ENCODE measurements around the gene DDX24. TPM values are rescaled to one million over a fixed set of nuclear protein-coding genes. Genes with fewer than 3 reads are reported as not detected.

DDX24 gene
- total and polyA plus RNA-seq, 5 donors from 2014 or later, result 221 to 518 (median 257) TPM

DNA sequence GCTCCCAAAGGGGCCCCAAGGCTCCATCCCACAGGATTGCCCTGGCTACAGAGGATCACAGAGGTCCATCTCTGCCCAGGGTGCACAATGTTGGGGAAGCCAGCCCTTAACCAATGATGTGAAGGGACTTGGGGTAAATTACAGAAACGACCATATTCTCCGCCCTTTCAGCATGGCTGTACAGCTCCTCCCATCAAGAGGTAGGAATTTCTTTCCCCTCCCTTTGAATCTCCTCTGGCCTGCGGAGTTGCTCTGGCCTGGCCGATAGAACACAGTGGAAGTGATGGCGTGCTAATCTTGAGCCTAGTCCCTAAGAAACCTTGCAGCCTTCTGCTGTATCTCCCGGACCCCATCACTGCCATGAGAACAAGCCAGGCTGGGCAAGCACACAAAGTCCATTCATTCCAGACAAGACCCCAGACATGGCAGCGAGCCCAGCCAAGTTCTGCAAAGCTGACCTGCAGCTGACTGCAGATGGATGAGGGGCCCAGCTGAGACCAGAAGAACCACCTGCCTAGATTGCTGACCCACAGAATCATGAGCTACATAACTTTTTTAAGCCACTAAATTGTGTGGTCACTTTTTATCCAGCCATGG, 22.6 kb upstream of the DDX24 start:
- Mint-ChIP-seq H3K27me3 (no peaks in the 10 kb centered on the region), H3K4me3 (no peak overlapping the region), H3K9me3 (no peaks in the 10 kb centered on the region), H3K4me1 (peaks cover 0 to 2% (median 0%) of the 10 kb centered on the region in 4 donors), H3K27ac (no peak overlapping the region), H3K36me3 (peaks cover 3% of the 10 kb centered on the region)
- H3K27me3 ChIP-seq (ENCODE audit: control insufficient read depth, insufficient read depth, low read length), result no peaks in the 10 kb centered on the region
- H3K4me3 ChIP-seq (ENCODE audit: low read depth, low read length), result no peak overlapping the region
- ATAC-seq (ENCODE audit: low read depth in 2 of 2) (no peak), DNase-seq (no peak)
- H3K36me3 ChIP-seq (ENCODE audit: control insufficient read depth, insufficient read depth, low read length), result no peaks in the 10 kb centered on the region
- H3K9me3 ChIP-seq (ENCODE audit: control insufficient read depth in 2 of 2, low read length in 2 of 2), result no peaks in the 10 kb centered on the region
- no peak overlapping the region for H3K27ac ChIP-seq (ENCODE audit: insufficient read depth, low read length, poor library complexity, severe bottlenecking)
- no peaks in the 10 kb centered on the region for H3K4me1 ChIP-seq (ENCODE audit: control insufficient read depth, insufficient read depth, low read length, poor library complexity, severe bottlenecking)

DNA sequence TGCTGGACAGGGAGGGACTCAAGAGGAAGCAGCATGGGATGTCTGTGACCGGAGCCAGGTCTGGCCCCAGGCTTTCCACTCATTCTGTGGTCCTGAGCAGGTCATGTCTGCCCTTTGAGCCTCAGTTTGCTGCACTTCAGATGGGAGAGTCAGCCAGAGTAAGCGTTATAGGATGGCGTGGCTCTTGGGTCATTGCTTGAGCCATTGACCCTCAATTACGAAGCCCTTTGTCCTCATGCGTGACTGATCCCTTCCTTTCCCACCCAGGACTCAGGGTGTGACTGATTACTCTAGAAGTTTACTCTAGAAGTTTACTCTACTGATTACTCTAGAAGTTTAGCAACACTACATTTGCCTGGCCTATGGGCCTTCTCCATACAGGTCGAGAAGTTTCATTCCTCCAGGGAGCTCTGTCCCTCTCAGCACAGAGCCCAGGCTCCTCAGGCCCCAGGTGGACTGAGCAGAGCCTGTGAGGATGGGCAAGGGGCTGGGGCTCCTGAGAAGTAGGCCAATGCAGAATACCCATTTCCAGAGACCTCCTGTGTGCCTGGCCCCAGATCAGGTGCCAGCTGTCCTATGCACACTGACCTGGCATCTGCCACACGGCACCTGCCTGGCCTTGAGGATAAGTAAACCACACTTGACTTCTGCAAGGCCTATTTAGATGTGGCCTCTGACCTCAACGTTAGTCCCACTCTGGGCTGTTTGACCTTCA, 21.9 kb upstream of the DDX24 start:
- H3K4me3 Mint-ChIP-seq, result no peak overlapping the region
- no peaks in the 10 kb centered on the region for H3K9me3 Mint-ChIP-seq
- H3K27me3 ChIP-seq (ENCODE audit: control insufficient read depth, insufficient read depth, low read length), result no peaks in the 10 kb centered on the region
- DNase-seq (no peak), ATAC-seq (ENCODE audit: low read depth in 2 of 2) (no peak)
- no peaks in the 10 kb centered on the region for H3K9me3 ChIP-seq (ENCODE audit: control insufficient read depth in 2 of 2, low read length in 2 of 2)
- H3K27ac Mint-ChIP-seq, result peak overlapping the region in 1 of 3 donors; percentile 73
- no peaks in the 10 kb centered on the region for H3K27me3 Mint-ChIP-seq
- H3K36me3 Mint-ChIP-seq, result peaks cover 4% of the 10 kb centered on the region
- H3K4me3 ChIP-seq (ENCODE audit: low read depth, low read length), result no peak overlapping the region
- peaks cover 0 to 2% (median 0%) of the 10 kb centered on the region in 4 donors for H3K4me1 Mint-ChIP-seq
- no peaks in the 10 kb centered on the region for H3K36me3 ChIP-seq (ENCODE audit: control insufficient read depth, insufficient read depth, low read length)
- H3K4me1 ChIP-seq (ENCODE audit: control insufficient read depth, insufficient read depth, low read length, poor library complexity, severe bottlenecking), result no peaks in the 10 kb centered on the region
- H3K27ac ChIP-seq (ENCODE audit: insufficient read depth, low read length, poor library complexity, severe bottlenecking), result no peak overlapping the region

GRCh38 chr14:94101748-94102147, 20.7 kb upstream of the DDX24 start:
- Histone ChIP-seq H3K36me3 (ENCODE audit: control insufficient read depth, insufficient read depth, low read length) (no peaks in the 10 kb centered on the region), H3K27ac (ENCODE audit: insufficient read depth, low read length, poor library complexity, severe bottlenecking) (no peak overlapping the region), H3K9me3 (ENCODE audit: control insufficient read depth in 2 of 2, low read length in 2 of 2) (no peaks in the 10 kb centered on the region), H3K4me1 (ENCODE audit: control insufficient read depth, insufficient read depth, low read length, poor library complexity, severe bottlenecking) (no peaks in the 10 kb centered on the region), H3K27me3 (ENCODE audit: control insufficient read depth, insufficient read depth, low read length) (no peaks in the 10 kb centered on the region), H3K4me3 (ENCODE audit: low read depth, low read length) (no peak overlapping the region)
- peaks cover 4% of the 10 kb centered on the region for H3K36me3 Mint-ChIP-seq
- peaks cover 0 to 2% (median 0%) of the 10 kb centered on the region in 4 donors for H3K4me1 Mint-ChIP-seq
- H3K27me3 Mint-ChIP-seq, result no peaks in the 10 kb centered on the region
- H3K9me3 Mint-ChIP-seq, result no peaks in the 10 kb centered on the region
- no peak overlapping the region for H3K4me3 Mint-ChIP-seq
- no peak for ATAC-seq (ENCODE audit: low read depth in 2 of 2)
- H3K27ac Mint-ChIP-seq, result peak overlapping the region in 1 of 3 donors; percentile 35
- no peak for DNase-seq

DNA sequence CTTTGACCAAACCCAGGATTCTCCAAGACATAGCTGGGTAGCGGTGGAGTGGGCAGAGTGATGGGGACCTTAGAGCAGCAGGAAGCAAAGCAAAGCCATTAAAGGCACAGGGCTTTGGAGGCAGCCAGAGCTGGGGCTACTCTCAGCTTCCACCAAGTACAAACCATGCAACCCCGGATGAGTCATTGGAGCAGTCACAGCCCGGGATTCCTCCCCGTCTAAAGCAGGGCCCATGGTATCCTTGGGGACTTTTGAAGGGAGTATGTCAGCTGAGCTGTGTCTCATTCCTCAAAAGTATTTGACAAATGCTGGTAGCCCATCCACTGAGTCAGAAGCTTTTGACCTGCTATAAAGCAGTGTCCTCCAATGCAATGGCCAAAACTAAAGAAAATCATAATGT, 19.8 kb upstream of the DDX24 start:
- peaks cover 4% of the 10 kb centered on the region for H3K36me3 Mint-ChIP-seq
- H3K9me3 Mint-ChIP-seq, result no peaks in the 10 kb centered on the region
- no peak overlapping the region for H3K27ac ChIP-seq (ENCODE audit: insufficient read depth, low read length, poor library complexity, severe bottlenecking)
- H3K27ac Mint-ChIP-seq, result no peak overlapping the region
- no peaks in the 10 kb centered on the region for H3K27me3 ChIP-seq (ENCODE audit: control insufficient read depth, insufficient read depth, low read length)
- peaks cover 0 to 2% (median 0%) of the 10 kb centered on the region in 4 donors for H3K4me1 Mint-ChIP-seq
- H3K4me1 ChIP-seq (ENCODE audit: control insufficient read depth, insufficient read depth, low read length, poor library complexity, severe bottlenecking), result no peaks in the 10 kb centered on the region
- H3K4me3 ChIP-seq (ENCODE audit: low read depth, low read length), result no peak overlapping the region
- no peaks in the 10 kb centered on the region for H3K36me3 ChIP-seq (ENCODE audit: control insufficient read depth, insufficient read depth, low read length)
- DNase-seq (no peak), ATAC-seq (ENCODE audit: low read depth in 2 of 2) (no peak)
- no peak overlapping the region for H3K4me3 Mint-ChIP-seq
- no peaks in the 10 kb centered on the region for H3K9me3 ChIP-seq (ENCODE audit: control insufficient read depth in 2 of 2, low read length in 2 of 2)
- H3K27me3 Mint-ChIP-seq, result no peaks in the 10 kb centered on the region

- Histone ChIP-seq H3K4me1 (ENCODE audit: control insufficient read depth, insufficient read depth, low read length, poor library complexity, severe bottlenecking) (no peaks in the 10 kb centered on the region), H3K36me3 (ENCODE audit: control insufficient read depth, insufficient read depth, low read length) (no peaks in the 10 kb centered on the region), H3K4me3 (ENCODE audit: low read depth, low read length) (no peak overlapping the region), H3K27ac (ENCODE audit: insufficient read depth, low read length, poor library complexity, severe bottlenecking) (no peak overlapping the region), H3K9me3 (ENCODE audit: control insufficient read depth in 2 of 2, low read length in 2 of 2) (no peaks in the 10 kb centered on the region), H3K27me3 (ENCODE audit: control insufficient read depth, insufficient read depth, low read length) (no peaks in the 10 kb centered on the region)
- DNase-seq, result no peak
- Mint-ChIP-seq H3K9me3 (no peaks in the 10 kb centered on the region), H3K4me3 (no peak overlapping the region), H3K27me3 (no peaks in the 10 kb centered on the region), H3K36me3 (peaks cover 4% of the 10 kb centered on the region), H3K27ac (no peak overlapping the region), H3K4me1 (peaks cover 0 to 2% (median 0%) of the 10 kb centered on the region in 4 donors)
- no peak for ATAC-seq (ENCODE audit: low read depth in 2 of 2)
Observed at GRCh38 chr14:94099006-94099405, 18.0 kb upstream of the DDX24 start.

- Mint-ChIP-seq H3K4me3 (no peak overlapping the region), H3K4me1 (peaks cover 0 to 2% (median 0%) of the 10 kb centered on the region in 4 donors), H3K27me3 (no peaks in the 10 kb centered on the region), H3K36me3 (peaks cover 4% of the 10 kb centered on the region), H3K27ac (no peak overlapping the region), H3K9me3 (no peaks in the 10 kb centered on the region)
- H3K36me3 ChIP-seq (ENCODE audit: control insufficient read depth, insufficient read depth, low read length), result no peaks in the 10 kb centered on the region
- H3K27ac ChIP-seq (ENCODE audit: insufficient read depth, low read length, poor library complexity, severe bottlenecking), result no peak overlapping the region
- no peaks in the 10 kb centered on the region for H3K4me1 ChIP-seq (ENCODE audit: control insufficient read depth, insufficient read depth, low read length, poor library complexity, severe bottlenecking)
- ATAC-seq (ENCODE audit: low read depth in 2 of 2) (no peak), DNase-seq (no peak)
- no peak overlapping the region for H3K4me3 ChIP-seq (ENCODE audit: low read depth, low read length)
- H3K27me3 ChIP-seq (ENCODE audit: control insufficient read depth, insufficient read depth, low read length), result no peaks in the 10 kb centered on the region
- H3K9me3 ChIP-seq (ENCODE audit: control insufficient read depth in 2 of 2, low read length in 2 of 2), result no peaks in the 10 kb centered on the region
Observed at GRCh38 chr14:94098326-94098992, 17.5 kb upstream of the DDX24 start.

GRCh38 chr14:94097091-94097490, 16.1 kb upstream of the DDX24 start:
- DNase-seq, result no peak
- no peak overlapping the region for H3K4me3 Mint-ChIP-seq
- H3K9me3 Mint-ChIP-seq, result no peaks in the 10 kb centered on the region
- no peaks in the 10 kb centered on the region for H3K27me3 Mint-ChIP-seq
- Histone ChIP-seq H3K27ac (ENCODE audit: insufficient read depth, low read length, poor library complexity, severe bottlenecking) (no peak overlapping the region), H3K9me3 (ENCODE audit: control insufficient read depth in 2 of 2, low read length in 2 of 2) (no peaks in the 10 kb centered on the region), H3K4me3 (ENCODE audit: low read depth, low read length) (no peak overlapping the region), H3K27me3 (ENCODE audit: control insufficient read depth, insufficient read depth, low read length) (no peaks in the 10 kb centered on the region), H3K4me1 (ENCODE audit: control insufficient read depth, insufficient read depth, low read length, poor library complexity, severe bottlenecking) (no peaks in the 10 kb centered on the region), H3K36me3 (ENCODE audit: control insufficient read depth, insufficient read depth, low read length) (no peaks in the 10 kb centered on the region)
- ATAC-seq (ENCODE audit: low read depth in 2 of 2), result no peak
- no peak overlapping the region for H3K27ac Mint-ChIP-seq
- peaks cover 0 to 2% (median 0%) of the 10 kb centered on the region in 4 donors for H3K4me1 Mint-ChIP-seq
- peaks cover 4% of the 10 kb centered on the region for H3K36me3 Mint-ChIP-seq

Measured in CD4-positive, CD25-positive, alpha-beta regulatory T cell (primary cell).